SK-N-SH treated with all-trans-retinoic acid at 6 μM for 48 hours (cell line): ENCODE measurements around the gene RASGRF2.

ENCODE experiments used
- ARNTL ChIP-seq: fragments of 450-650 bp; formaldehyde crosslinking; IDR thresholded peaks from 2 replicates; pipeline ENCODE4 v1.5.0; 2020; ENCODE audit warnings: low read depth, mild to moderate bottlenecking, moderate library complexity, borderline replicate concordance
- CSDC2 ChIP-seq: fragments of 250-450 bp; sonication (Bioruptor Pico); IDR thresholded peaks from 2 replicates; pipeline ENCODE4 v1.5.0; 2020; ENCODE audit warnings: mild to moderate bottlenecking, moderate library complexity
- ISL1 ChIP-seq: fragments of 250-450 bp; sonication (Bioruptor Pico); IDR thresholded peaks from 2 replicates; pipeline ENCODE4 v2.1.2; 2022; ENCODE audit warnings: mild to moderate bottlenecking, moderate library complexity
- RARB ChIP-seq: fragments of 250-450 bp; sonication (Bioruptor Pico); IDR thresholded peaks from 2 replicates; pipeline ENCODE4 v1.8.0; 2021; ENCODE audit warnings: mild to moderate bottlenecking, moderate library complexity
- SNAI2 ChIP-seq: fragments of 250-450 bp; sonication (Bioruptor Pico); IDR thresholded peaks from 2 replicates; pipeline ENCODE4 v1.5.0; 2020; ENCODE audit warnings: mild to moderate bottlenecking, moderate library complexity
- TCF4 ChIP-seq: fragments of 250-450 bp; sonication (Bioruptor Pico); IDR thresholded peaks from 2 replicates; pipeline ENCODE4 v1.8.0; 2021; ENCODE audit warnings: mild to moderate bottlenecking, moderate library complexity, borderline replicate concordance
- TOX ChIP-seq: fragments of 250-450 bp; sonication (Bioruptor Pico); IDR thresholded peaks from 2 replicates; pipeline ENCODE4 v1.8.0; 2021; ENCODE audit warnings: mild to moderate bottlenecking, moderate library complexity, borderline replicate concordance
- ZC3H10 ChIP-seq: fragments of 250-450 bp; sonication (Bioruptor Pico); IDR thresholded peaks from 2 replicates; pipeline ENCODE4 v1.5.1; 2021; ENCODE audit warnings: mild to moderate bottlenecking, moderate library complexity
- ZNF565 ChIP-seq: fragments of 450-650 bp; formaldehyde crosslinking; conservative IDR thresholded peaks from 2 replicates; pipeline ENCODE4 v1.5.0; 2020; ENCODE audit warnings: low read depth, mild to moderate bottlenecking, moderate library complexity
- ZNF70 ChIP-seq: fragments of 450-650 bp; formaldehyde crosslinking; IDR thresholded peaks from 2 replicates; pipeline ENCODE4 v1.5.0; 2020; ENCODE audit warnings: mild to moderate bottlenecking, moderate library complexity
- TF ChIP-seq, protein P1 (sequence below): fragments of 250-450 bp; sonication (Bioruptor Pico); IDR thresholded peaks from 2 replicates; pipeline ENCODE4 v1.5.1; 2021; ENCODE audit warnings: mild to moderate bottlenecking, moderate library complexity
- TF ChIP-seq, protein P2 (sequence below): fragments of 250-450 bp; sonication (Bioruptor Pico); IDR thresholded peaks from 2 replicates; pipeline ENCODE4 v1.8.0; 2020; ENCODE audit warnings: mild to moderate bottlenecking, moderate library complexity, borderline replicate concordance
- TF ChIP-seq, protein P3 (sequence below): fragments of 250-450 bp; sonication (Bioruptor Pico); IDR thresholded peaks from 2 replicates; pipeline ENCODE4 v1.5.0; 2020; ENCODE audit warnings: mild to moderate bottlenecking, moderate library complexity
- TF ChIP-seq, protein P4 (sequence below): fragments of 250-450 bp; sonication (Bioruptor Pico); IDR thresholded peaks from 2 replicates; pipeline ENCODE4 v1.5.1; 2020; ENCODE audit warnings: low read depth, mild to moderate bottlenecking, moderate library complexity

DNA sequence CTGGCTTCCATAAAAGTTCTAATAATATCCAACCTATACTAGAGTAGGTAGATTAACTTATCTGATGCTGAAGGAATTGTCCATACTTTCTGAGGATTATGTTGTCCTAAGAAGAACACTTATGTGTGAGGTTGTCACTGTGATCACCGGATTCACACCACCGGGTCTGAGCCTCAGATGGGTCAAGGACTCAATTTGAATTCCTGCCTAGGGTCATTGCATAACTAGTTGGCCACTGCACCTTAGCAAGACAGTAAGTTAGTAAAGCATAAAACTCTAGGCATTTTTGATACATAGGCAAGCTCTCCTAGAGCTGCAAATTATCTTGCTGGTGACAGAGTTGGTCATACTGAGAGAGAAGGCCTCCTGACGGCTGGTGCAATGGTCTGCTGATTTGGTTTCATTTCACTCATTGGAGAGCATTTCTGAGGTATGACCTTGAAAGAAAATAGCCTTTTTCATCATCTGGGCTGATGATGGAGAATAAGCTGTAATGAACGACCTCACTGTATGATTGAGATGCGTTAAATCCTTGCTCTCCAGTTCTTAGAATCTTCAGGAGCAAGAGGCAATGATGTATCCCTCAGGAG, 200.9 kb downstream of the RASGRF2 start:
- TF ChIP-seq RARB (no peak), TCF4 (CRISPR knock-in tag) (no peak), ISL1 (no peak), SNAI2 (CRISPR knock-in tag) (no peak), ZNF70 (CRISPR knock-in tag) (no peak), CSDC2 (CRISPR knock-in tag) (no peak), TOX (CRISPR knock-in tag) (no peak), ZNF565 (no peak), ARNTL (CRISPR knock-in tag) (no peak), ZC3H10 (CRISPR knock-in tag) (no peak)
- TF ChIP-seq, protein P1, sequence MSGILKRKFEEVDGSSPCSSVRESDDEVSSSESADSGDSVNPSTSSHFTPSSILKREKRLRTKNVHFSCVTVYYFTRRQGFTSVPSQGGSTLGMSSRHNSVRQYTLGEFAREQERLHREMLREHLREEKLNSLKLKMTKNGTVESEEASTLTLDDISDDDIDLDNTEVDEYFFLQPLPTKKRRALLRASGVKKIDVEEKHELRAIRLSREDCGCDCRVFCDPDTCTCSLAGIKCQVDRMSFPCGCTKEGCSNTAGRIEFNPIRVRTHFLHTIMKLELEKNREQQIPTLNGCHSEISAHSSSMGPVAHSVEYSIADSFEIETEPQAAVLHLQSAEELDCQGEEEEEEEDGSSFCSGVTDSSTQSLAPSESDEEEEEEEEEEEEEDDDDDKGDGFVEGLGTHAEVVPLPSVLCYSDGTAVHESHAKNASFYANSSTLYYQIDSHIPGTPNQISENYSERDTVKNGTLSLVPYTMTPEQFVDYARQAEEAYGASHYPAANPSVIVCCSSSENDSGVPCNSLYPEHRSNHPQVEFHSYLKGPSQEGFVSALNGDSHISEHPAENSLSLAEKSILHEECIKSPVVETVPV (CRISPR knock-in tag), result no peak
- TF ChIP-seq, protein P2, sequence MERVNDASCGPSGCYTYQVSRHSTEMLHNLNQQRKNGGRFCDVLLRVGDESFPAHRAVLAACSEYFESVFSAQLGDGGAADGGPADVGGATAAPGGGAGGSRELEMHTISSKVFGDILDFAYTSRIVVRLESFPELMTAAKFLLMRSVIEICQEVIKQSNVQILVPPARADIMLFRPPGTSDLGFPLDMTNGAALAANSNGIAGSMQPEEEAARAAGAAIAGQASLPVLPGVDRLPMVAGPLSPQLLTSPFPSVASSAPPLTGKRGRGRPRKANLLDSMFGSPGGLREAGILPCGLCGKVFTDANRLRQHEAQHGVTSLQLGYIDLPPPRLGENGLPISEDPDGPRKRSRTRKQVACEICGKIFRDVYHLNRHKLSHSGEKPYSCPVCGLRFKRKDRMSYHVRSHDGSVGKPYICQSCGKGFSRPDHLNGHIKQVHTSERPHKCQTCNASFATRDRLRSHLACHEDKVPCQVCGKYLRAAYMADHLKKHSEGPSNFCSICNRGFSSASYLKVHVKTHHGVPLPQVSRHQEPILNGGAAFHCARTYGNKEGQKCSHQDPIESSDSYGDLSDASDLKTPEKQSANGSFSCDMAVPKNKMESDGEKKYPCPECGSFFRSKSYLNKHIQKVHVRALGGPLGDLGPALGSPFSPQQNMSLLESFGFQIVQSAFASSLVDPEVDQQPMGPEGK (CRISPR knock-in tag), result no peak
- TF ChIP-seq, protein P3, sequence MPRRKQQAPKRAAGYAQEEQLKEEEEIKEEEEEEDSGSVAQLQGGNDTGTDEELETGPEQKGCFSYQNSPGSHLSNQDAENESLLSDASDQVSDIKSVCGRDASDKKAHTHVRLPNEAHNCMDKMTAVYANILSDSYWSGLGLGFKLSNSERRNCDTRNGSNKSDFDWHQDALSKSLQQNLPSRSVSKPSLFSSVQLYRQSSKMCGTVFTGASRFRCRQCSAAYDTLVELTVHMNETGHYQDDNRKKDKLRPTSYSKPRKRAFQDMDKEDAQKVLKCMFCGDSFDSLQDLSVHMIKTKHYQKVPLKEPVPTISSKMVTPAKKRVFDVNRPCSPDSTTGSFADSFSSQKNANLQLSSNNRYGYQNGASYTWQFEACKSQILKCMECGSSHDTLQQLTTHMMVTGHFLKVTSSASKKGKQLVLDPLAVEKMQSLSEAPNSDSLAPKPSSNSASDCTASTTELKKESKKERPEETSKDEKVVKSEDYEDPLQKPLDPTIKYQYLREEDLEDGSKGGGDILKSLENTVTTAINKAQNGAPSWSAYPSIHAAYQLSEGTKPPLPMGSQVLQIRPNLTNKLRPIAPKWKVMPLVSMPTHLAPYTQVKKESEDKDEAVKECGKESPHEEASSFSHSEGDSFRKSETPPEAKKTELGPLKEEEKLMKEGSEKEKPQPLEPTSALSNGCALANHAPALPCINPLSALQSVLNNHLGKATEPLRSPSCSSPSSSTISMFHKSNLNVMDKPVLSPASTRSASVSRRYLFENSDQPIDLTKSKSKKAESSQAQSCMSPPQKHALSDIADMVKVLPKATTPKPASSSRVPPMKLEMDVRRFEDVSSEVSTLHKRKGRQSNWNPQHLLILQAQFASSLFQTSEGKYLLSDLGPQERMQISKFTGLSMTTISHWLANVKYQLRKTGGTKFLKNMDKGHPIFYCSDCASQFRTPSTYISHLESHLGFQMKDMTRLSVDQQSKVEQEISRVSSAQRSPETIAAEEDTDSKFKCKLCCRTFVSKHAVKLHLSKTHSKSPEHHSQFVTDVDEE (CRISPR knock-in tag), result no peak
- TF ChIP-seq, protein P4, sequence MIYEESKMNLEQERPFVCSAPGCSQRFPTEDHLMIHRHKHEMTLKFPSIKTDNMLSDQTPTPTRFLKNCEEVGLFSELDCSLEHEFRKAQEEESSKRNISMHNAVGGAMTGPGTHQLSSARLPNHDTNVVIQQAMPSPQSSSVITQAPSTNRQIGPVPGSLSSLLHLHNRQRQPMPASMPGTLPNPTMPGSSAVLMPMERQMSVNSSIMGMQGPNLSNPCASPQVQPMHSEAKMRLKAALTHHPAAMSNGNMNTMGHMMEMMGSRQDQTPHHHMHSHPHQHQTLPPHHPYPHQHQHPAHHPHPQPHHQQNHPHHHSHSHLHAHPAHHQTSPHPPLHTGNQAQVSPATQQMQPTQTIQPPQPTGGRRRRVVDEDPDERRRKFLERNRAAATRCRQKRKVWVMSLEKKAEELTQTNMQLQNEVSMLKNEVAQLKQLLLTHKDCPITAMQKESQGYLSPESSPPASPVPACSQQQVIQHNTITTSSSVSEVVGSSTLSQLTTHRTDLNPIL (CRISPR knock-in tag), result no peak
